Neuronal stem cell (in vitro differentiated cells): ENCODE measurements around the gene ANO3.

ENCODE experiments used
- DNase-seq: peaks from one replicate; pipeline ENCODE4 v3.0.0-alpha.2; 2013; ENCODE audit warnings: low spot score
- H2AFZ ChIP-seq: one replicate; pipeline ENCODE4 v1.6.1; 2013; ENCODE audit warnings: mild to moderate bottlenecking, low read length, inconsistent platforms
- H2AK5ac ChIP-seq: 2 replicates; pipeline ENCODE4 v1.6.1; 2013; ENCODE audit warnings: low read depth, mild to moderate bottlenecking, inconsistent platforms, low read length, moderate library complexity, mixed read lengths
- H2BK120ac ChIP-seq: 2 replicates; pipeline ENCODE4 v1.6.1; 2013; ENCODE audit warnings: low read depth, mild to moderate bottlenecking, inconsistent platforms, low read length, moderate library complexity, mixed read lengths
- H2BK12ac ChIP-seq: one replicate; pipeline ENCODE4 v1.6.1; 2013; ENCODE audit warnings: low read length, inconsistent platforms
- H2BK15ac ChIP-seq: 2 replicates; pipeline ENCODE4 v1.6.1; 2013; ENCODE audit warnings: mild to moderate bottlenecking, low read length, inconsistent platforms, mixed read lengths
- H2BK5ac ChIP-seq: one replicate; pipeline ENCODE4 v1.6.1; 2013; ENCODE audit warnings: inconsistent platforms, mild to moderate bottlenecking, low read length, moderate library complexity
- H3K14ac ChIP-seq: one replicate; pipeline ENCODE4 v1.6.1; 2013; ENCODE audit warnings: low read length, inconsistent platforms
- H3K18ac ChIP-seq: 2 replicates; pipeline ENCODE4 v1.6.1; 2013; ENCODE audit warnings: low read length, inconsistent platforms
- H3K23ac ChIP-seq: 2 replicates; pipeline ENCODE4 v1.6.1; 2013; ENCODE audit warnings: low read depth, mild to moderate bottlenecking, mixed read lengths, low read length, inconsistent platforms; ENCODE audit not compliant: poor library complexity
- H3K27ac ChIP-seq: replicated peaks from 3 replicates; pipeline ENCODE4 v1.5.1; 2013; ENCODE audit warnings: low read length, inconsistent platforms
- H3K27me3 ChIP-seq, 3 experiments: 2 replicates each; pipeline ENCODE4 v1.6.1; 2013; ENCODE audit warnings: low read length in 3 of 3, mild to moderate bottlenecking in 2 of 3, inconsistent platforms in 1 of 3, low read depth in 1 of 3, mixed read lengths in 1 of 3, moderate library complexity in 1 of 3; ENCODE audit not compliant: control insufficient read depth in 3 of 3, insufficient read depth in 3 of 3
- H3K36me3 ChIP-seq, 2 donors: replicated peaks in 1 of 2; 2 replicates each; pipeline ENCODE4 v1.6.1; 2013; ENCODE audit warnings: low read length in 2 of 2; ENCODE audit not compliant: control insufficient read depth in 2 of 2, insufficient read depth in 2 of 2
- H3K4ac ChIP-seq: 2 replicates; pipeline ENCODE4 v1.6.1; 2013; ENCODE audit warnings: inconsistent platforms, mild to moderate bottlenecking, low read length, moderate library complexity
- H3K4me1 ChIP-seq, 2 donors: 1 replicate in 1 of 2; 2 replicates in 1 of 2; pipeline ENCODE4 v1.6.1; 2013; ENCODE audit warnings: low read length in 2 of 2, low read depth in 1 of 2; ENCODE audit not compliant: control insufficient read depth in 2 of 2, insufficient read depth in 1 of 2
- H3K4me2 ChIP-seq: one replicate; pipeline ENCODE4 v1.6.1; 2013; ENCODE audit warnings: mild to moderate bottlenecking, low read length, inconsistent platforms; ENCODE audit not compliant: insufficient read depth, poor library complexity, severe bottlenecking
- H3K4me3 ChIP-seq, 2 donors: 2 replicates each; pipeline ENCODE4 v1.5.1; 2013; ENCODE audit warnings: low read length in 2 of 2, mild to moderate bottlenecking in 2 of 2, inconsistent platforms in 1 of 2, moderate library complexity in 1 of 2
- H3K79me1 ChIP-seq: one replicate; pipeline ENCODE4 v1.6.1; 2013; ENCODE audit warnings: low read depth, mild to moderate bottlenecking, inconsistent platforms, low read length, moderate library complexity
- H3K9ac ChIP-seq: one replicate; pipeline ENCODE4 v1.6.1; 2013; ENCODE audit warnings: mild to moderate bottlenecking, low read depth, low read length, inconsistent platforms; ENCODE audit not compliant: poor library complexity
- H3K9me3 ChIP-seq, 2 donors: replicated peaks in 1 of 2; 2 replicates each; pipeline versions ENCODE3 to v1.6.1; 2013; ENCODE audit warnings: low read length in 2 of 2, mild to moderate bottlenecking in 2 of 2, inconsistent platforms in 1 of 2, low read depth in 1 of 2, mixed read lengths in 1 of 2, moderate library complexity in 1 of 2; ENCODE audit not compliant: control insufficient read depth in 2 of 2, insufficient read depth in 1 of 2
- H4K8ac ChIP-seq: one replicate; pipeline ENCODE4 v1.6.1; 2013; ENCODE audit warnings: low read depth, mild to moderate bottlenecking, inconsistent platforms, low read length, moderate library complexity
- H4K91ac ChIP-seq: one replicate; pipeline ENCODE4 v1.6.1; 2013; ENCODE audit warnings: low read length, low read depth, mild to moderate bottlenecking, inconsistent platforms; ENCODE audit not compliant: poor library complexity
- WGBS, 2 donors: extraction: QIAGEN DNeasy Blood & Tissue Kit; methylation state at CpG; one replicate each; pipeline ENCODE4 v1.1.7; 2013; ENCODE audit warnings: missing lambda C conversion rate in 2 of 2, mixed read lengths in 1 of 2; ENCODE audit not compliant: insufficient read length in 2 of 2, insufficient replicate concordance in 1 of 2; ENCODE audit errors: extremely low coverage in 2 of 2; 5-methylcytosine and 5-hydroxymethylcytosine counted together

Gene ANO3

GRCh38 chr11:26583550-26583949, 251.6 kb downstream of the ANO3 start:
- H3K4ac ChIP-seq, result no peak overlapping the region
- H3K4me2 ChIP-seq, result no peak overlapping the region
- no peak overlapping the region for H4K91ac ChIP-seq
- H2BK12ac ChIP-seq, result no peak overlapping the region
- no peak overlapping the region for H2BK120ac ChIP-seq
- H3K27me3 ChIP-seq, result no peaks in the 10 kb centered on the region
- no peak overlapping the region for H2BK15ac ChIP-seq
- DNase-seq, result no peak
- H3K4me1 ChIP-seq, result peaks cover 0 to 14% of the 10 kb centered on the region in 2 donors
- H4K8ac ChIP-seq, result no peak overlapping the region
- H3K79me1 ChIP-seq, result no peaks in the 10 kb centered on the region
- no peak overlapping the region for H3K27ac ChIP-seq
- no peak overlapping the region for H3K4me3 ChIP-seq
- no peak overlapping the region for H3K14ac ChIP-seq
- H3K9me3 ChIP-seq, result no peaks in the 10 kb centered on the region
- no peak overlapping the region for H2BK5ac ChIP-seq
- H3K9ac ChIP-seq, result no peak overlapping the region
- no peak overlapping the region for H2AFZ ChIP-seq
- no peak overlapping the region for H2AK5ac ChIP-seq
- WGBS, 2 donors, result no CpG with 5 or more reads among the region's 3 CpGs
- H3K18ac ChIP-seq, result no peak overlapping the region
- no peak overlapping the region for H3K23ac ChIP-seq
- no peaks in the 10 kb centered on the region for H3K36me3 ChIP-seq

DNA sequence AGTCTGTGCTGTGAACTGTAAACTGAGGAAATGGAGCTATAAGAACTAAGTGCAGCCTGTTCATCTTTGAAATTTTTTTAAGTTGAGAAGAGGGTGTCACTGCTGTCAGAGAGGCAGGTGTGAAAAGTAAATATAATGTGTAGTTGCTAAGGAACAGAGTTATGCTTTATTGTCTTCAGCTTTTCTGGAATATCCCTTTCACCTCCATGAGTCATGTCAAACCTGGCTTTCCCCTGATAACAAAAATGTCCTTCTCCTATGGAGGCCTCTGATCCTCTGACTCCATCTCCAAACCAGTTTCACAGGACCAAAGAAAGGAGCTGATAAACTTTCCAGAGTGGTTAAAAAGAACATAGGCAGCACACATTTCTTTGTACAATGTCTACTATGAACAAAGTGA, 252.9 kb downstream of the ANO3 start:
- Histone ChIP-seq H3K4me2 (no peak overlapping the region), H3K18ac (no peak overlapping the region), H2AFZ (no peak overlapping the region), H3K23ac (no peak overlapping the region), H3K36me3 (no peaks in the 10 kb centered on the region), H3K14ac (no peak overlapping the region), H2BK120ac (no peak overlapping the region), H2BK5ac (no peak overlapping the region), H3K4ac (no peak overlapping the region), H4K8ac (no peak overlapping the region), H3K4me1 (peaks cover 0 to 6% of the 10 kb centered on the region in 2 donors), H2AK5ac (no peak overlapping the region), H3K79me1 (no peaks in the 10 kb centered on the region), H2BK15ac (no peak overlapping the region), H2BK12ac (no peak overlapping the region), H3K27ac (no peak overlapping the region), H3K27me3 (no peaks in the 10 kb centered on the region), H3K4me3 (no peak overlapping the region), H3K9me3 (no peaks in the 10 kb centered on the region), H4K91ac (no peak overlapping the region), H3K9ac (no peak overlapping the region)
- DNase-seq, result no peak

GRCh38 chr11:26587073-26587472, 255.1 kb downstream of the ANO3 start:
- H2AFZ ChIP-seq, result no peak overlapping the region
- H3K36me3 ChIP-seq, result no peaks in the 10 kb centered on the region
- H3K4ac ChIP-seq, result no peak overlapping the region
- H4K8ac ChIP-seq, result no peak overlapping the region
- H2AK5ac ChIP-seq, result no peak overlapping the region
- H4K91ac ChIP-seq, result no peak overlapping the region
- H3K4me1 ChIP-seq, result no peaks in the 10 kb centered on the region
- WGBS, 2 donors, result no CpG with 5 or more reads among the region's 2 CpGs
- H3K79me1 ChIP-seq, result no peaks in the 10 kb centered on the region
- H3K14ac ChIP-seq, result no peak overlapping the region
- H3K23ac ChIP-seq, result no peak overlapping the region
- no peak overlapping the region for H3K4me3 ChIP-seq
- no peak overlapping the region for H2BK5ac ChIP-seq
- no peak overlapping the region for H2BK15ac ChIP-seq
- H3K9ac ChIP-seq, result no peak overlapping the region
- no peak overlapping the region for H3K27ac ChIP-seq
- H3K18ac ChIP-seq, result no peak overlapping the region
- no peak overlapping the region for H2BK12ac ChIP-seq
- H3K27me3 ChIP-seq, result no peaks in the 10 kb centered on the region
- H2BK120ac ChIP-seq, result no peak overlapping the region
- no peaks in the 10 kb centered on the region for H3K9me3 ChIP-seq
- no peak for DNase-seq
- no peak overlapping the region for H3K4me2 ChIP-seq

DNA sequence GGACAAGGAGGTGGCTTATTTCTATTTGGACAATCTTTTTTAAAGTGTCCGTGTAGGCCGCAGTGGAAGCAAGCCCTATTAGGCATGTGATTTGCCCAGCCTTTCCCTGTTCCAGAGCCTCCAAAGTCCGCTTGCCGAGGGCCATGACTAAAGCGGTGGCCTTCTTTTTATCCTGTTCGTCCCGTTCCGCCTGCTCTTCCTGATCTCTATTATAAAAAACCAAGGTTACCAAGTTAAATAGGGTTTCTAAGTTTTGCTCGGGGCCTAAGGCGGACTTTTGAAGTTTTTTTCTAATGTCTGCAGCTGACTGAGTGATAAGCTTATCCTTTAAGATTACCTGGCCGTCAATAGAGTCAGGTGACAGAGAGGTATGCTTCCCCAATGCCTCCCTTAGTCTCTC, 261.8 kb downstream of the ANO3 start:
- no peak overlapping the region for H3K18ac ChIP-seq
- no peak overlapping the region for H4K91ac ChIP-seq
- no peak overlapping the region for H3K4me2 ChIP-seq
- H3K9ac ChIP-seq, result no peak overlapping the region
- H2AFZ ChIP-seq, result no peak overlapping the region
- no peak overlapping the region for H3K23ac ChIP-seq
- H2BK12ac ChIP-seq, result no peak overlapping the region
- WGBS, 2 donors, result no CpG with 5 or more reads among the region's 11 CpGs
- H3K14ac ChIP-seq, result no peak overlapping the region
- no peak overlapping the region for H3K4me3 ChIP-seq
- H3K27ac ChIP-seq, result no peak overlapping the region
- H3K4ac ChIP-seq, result no peak overlapping the region
- no peaks in the 10 kb centered on the region for H3K36me3 ChIP-seq
- H2BK5ac ChIP-seq, result no peak overlapping the region
- H3K9me3 ChIP-seq, result no peaks in the 10 kb centered on the region
- no peaks in the 10 kb centered on the region for H3K27me3 ChIP-seq
- no peak for DNase-seq
- no peak overlapping the region for H2AK5ac ChIP-seq
- no peak overlapping the region for H2BK120ac ChIP-seq
- H2BK15ac ChIP-seq, result no peak overlapping the region
- no peak overlapping the region for H4K8ac ChIP-seq
- H3K79me1 ChIP-seq, result no peaks in the 10 kb centered on the region
- no peaks in the 10 kb centered on the region for H3K4me1 ChIP-seq
